Adrenal gland (tissue), 5 donors: Measurements from ENCODE around the gene CLEC2A.

Experiments used
- CTCF ChIP-seq, 6 experiments: fragments of 450-650 bp in 4 of 6; fragments of 200-600 bp in 2 of 6; sonication (generic) in 1 of 6; IDR thresholded peaks; 1 replicate in 5 of 6; 2 replicates in 1 of 6; pipeline versions ENCODE4 v1.5.1 to v1.8.0; 2016 to 2021; ENCODE audit warnings: antibody characterized with exemption in 6 of 6, mild to moderate bottlenecking in 2 of 6, moderate library complexity in 1 of 6
- POLR2A ChIP-seq, 2 donors: fragments of 450-650 bp; IDR thresholded peaks; one replicate each; pipeline ENCODE4 v1.6.1; 2017; ENCODE audit warnings: antibody characterized with exemption in 2 of 2, mild to moderate bottlenecking in 2 of 2, moderate library complexity in 1 of 2
- donor health status: DM: no; HTN: no; CAD: no.

GRCh38 chr12:9902539-9903228 lies 29.5 kb downstream of the CLEC2A start:
- TF ChIP-seq CTCF (IDR thresholded peaks at IDR 0.05) (no peak), POLR2A (IDR thresholded peaks at IDR 0.05) (no peak)
